Natural killer cell treated with Interleukin-12 subunit alpha and Interleukin-12 subunit beta and Interleukin-15 and Interleukin-18, amount 100 ng/mL, for 72 hours (primary cell): ENCODE data around the gene FGFBP1. TPM values are rescaled to one million over a fixed set of nuclear protein-coding genes. Genes with fewer than 3 reads are reported as not detected.

Experiments
- ATAC-seq, 2 donors: fragments of 150-1000 bp; cut with Tn5 transposase in 1 of 2; sonication (Bioruptor Pico), chemical (Tn5 transposase) in 1 of 2; 2 replicates each; pipeline ENCODE4 v1.10.0; 2021
- DNase-seq: peaks from one replicate; pipeline ENCODE4 v3.0.0; 2022; ENCODE audit warnings: low spot score
- H3K27ac Mint-ChIP-seq, 2 donors: 1 replicate in 1 of 2; 2 replicates in 1 of 2; pipeline ENCODE4 v1.8.0; 2022; ENCODE audit warnings: mixed read lengths in 2 of 2, mild to moderate bottlenecking in 1 of 2, moderate library complexity in 1 of 2
- H3K27me3 Mint-ChIP-seq, 2 donors: 1 replicate in 1 of 2; 2 replicates in 1 of 2; pipeline ENCODE4 v1.8.0; 2022; ENCODE audit warnings: mixed read lengths in 2 of 2
- H3K36me3 Mint-ChIP-seq: one replicate; pipeline ENCODE4 v1.8.0; 2022; ENCODE audit warnings: mixed read lengths
- H3K4me1 Mint-ChIP-seq, 2 donors: 1 replicate in 1 of 2; 2 replicates in 1 of 2; pipeline ENCODE4 v1.8.0; 2022; ENCODE audit warnings: low read depth in 2 of 2, mixed read lengths in 2 of 2, mild to moderate bottlenecking in 1 of 2
- H3K4me3 Mint-ChIP-seq: one replicate; pipeline ENCODE4 v1.8.0; 2022; ENCODE audit warnings: mixed read lengths
- H3K9me3 Mint-ChIP-seq: 2 replicates; pipeline ENCODE4 v1.8.0; 2022; ENCODE audit warnings: mixed read lengths
- total RNA-seq, 2 donors: library from RNA; stranded (reverse); gene quantifications; one replicate each; pipeline ENCODE4 v1.2.3, GENCODE V29; 2022

Gene FGFBP1
- total RNA-seq, 2 donors from 2014 or later: not detected

GRCh38 chr4:15894921-15895916 lies 43.3 kb downstream of the FGFBP1 start:
- Mint-ChIP-seq H3K27me3 (peaks cover 3 to 11% of the 10 kb centered on the region in 2 donors), H3K4me3 (no peak overlapping the region), H3K27ac (no peak overlapping the region), H3K36me3 (no peaks in the 10 kb centered on the region), H3K4me1 (peaks cover 0 to 7% of the 10 kb centered on the region in 2 donors), H3K9me3 (peaks cover 3% of the 10 kb centered on the region)
- no peak for DNase-seq
- peak in 1 of 2 donors; percentile 76 for ATAC-seq

- no peak overlapping the region for H3K27ac Mint-ChIP-seq
- no peaks in the 10 kb centered on the region for H3K36me3 Mint-ChIP-seq
- ATAC-seq (no peak), DNase-seq (no peak)
- peaks cover 0 to 7% of the 10 kb centered on the region in 2 donors for H3K4me1 Mint-ChIP-seq
- no peak overlapping the region for H3K4me3 Mint-ChIP-seq
- H3K27me3 Mint-ChIP-seq: peaks cover 3 to 7% of the 10 kb centered on the region in 2 donors
- peaks cover 3% of the 10 kb centered on the region for H3K9me3 Mint-ChIP-seq
Observed at GRCh38 chr4:15894393-15894792, 44.1 kb downstream of the FGFBP1 start.

- no peaks in the 10 kb centered on the region for H3K36me3 Mint-ChIP-seq
- H3K27me3 Mint-ChIP-seq: peaks cover 2 to 3% of the 10 kb centered on the region in 2 donors
- H3K27ac Mint-ChIP-seq: no peak overlapping the region
- peaks cover 2% of the 10 kb centered on the region for H3K9me3 Mint-ChIP-seq
- peaks cover 0 to 7% of the 10 kb centered on the region in 2 donors for H3K4me1 Mint-ChIP-seq
- peak in 1 of 2 donors; percentile 15 for ATAC-seq
- DNase-seq: no peak
- no peak overlapping the region for H3K4me3 Mint-ChIP-seq
Observed at GRCh38 chr4:15893962-15894361, 44.6 kb downstream of the FGFBP1 start.

- no peaks in the 10 kb centered on the region for H3K9me3 Mint-ChIP-seq
- DNase-seq (no peak), ATAC-seq (no peak)
- no peaks in the 10 kb centered on the region for H3K27me3 Mint-ChIP-seq
- no peak overlapping the region for H3K4me3 Mint-ChIP-seq
- no peaks in the 10 kb centered on the region for H3K36me3 Mint-ChIP-seq
- peaks cover 0 to 5% of the 10 kb centered on the region in 2 donors for H3K4me1 Mint-ChIP-seq
- H3K27ac Mint-ChIP-seq: no peak overlapping the region
Observed at GRCh38 chr4:15891312-15891711, 47.2 kb downstream of the FGFBP1 start.

DNA sequence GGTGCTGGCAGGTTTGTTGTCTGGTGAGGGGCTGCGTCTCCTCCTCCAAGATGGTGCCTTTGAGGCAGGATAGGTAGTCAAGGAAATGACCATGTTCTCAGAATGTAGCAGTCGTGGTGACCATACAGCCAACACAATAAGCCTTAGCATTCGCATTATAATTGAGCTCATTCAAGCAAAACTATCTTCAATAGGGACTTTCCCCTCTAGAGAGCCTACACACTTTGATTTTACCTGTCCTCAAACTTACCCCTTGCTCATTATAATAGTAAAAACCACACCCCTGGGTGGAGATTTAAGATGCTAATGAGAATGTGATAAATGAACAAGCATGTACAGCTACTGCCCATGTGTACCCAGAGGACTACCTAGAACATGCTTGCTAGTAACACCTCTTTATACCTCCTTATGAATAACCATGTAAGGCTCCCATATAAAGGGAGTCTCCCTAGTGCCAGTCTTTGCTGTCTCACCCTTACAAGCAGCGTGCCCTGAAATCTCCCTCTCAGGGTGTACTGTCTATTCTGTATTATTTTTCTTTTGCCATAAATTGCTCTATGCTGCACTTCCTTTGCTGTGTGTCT lies 48.2 kb downstream of the FGFBP1 start:
- Mint-ChIP-seq H3K36me3 (no peaks in the 10 kb centered on the region), H3K4me1 (peaks cover 0 to 5% of the 10 kb centered on the region in 2 donors), H3K27ac (no peak overlapping the region), H3K4me3 (no peak overlapping the region), H3K9me3 (no peaks in the 10 kb centered on the region), H3K27me3 (no peaks in the 10 kb centered on the region)
- ATAC-seq (no peak), DNase-seq (no peak)

DNA sequence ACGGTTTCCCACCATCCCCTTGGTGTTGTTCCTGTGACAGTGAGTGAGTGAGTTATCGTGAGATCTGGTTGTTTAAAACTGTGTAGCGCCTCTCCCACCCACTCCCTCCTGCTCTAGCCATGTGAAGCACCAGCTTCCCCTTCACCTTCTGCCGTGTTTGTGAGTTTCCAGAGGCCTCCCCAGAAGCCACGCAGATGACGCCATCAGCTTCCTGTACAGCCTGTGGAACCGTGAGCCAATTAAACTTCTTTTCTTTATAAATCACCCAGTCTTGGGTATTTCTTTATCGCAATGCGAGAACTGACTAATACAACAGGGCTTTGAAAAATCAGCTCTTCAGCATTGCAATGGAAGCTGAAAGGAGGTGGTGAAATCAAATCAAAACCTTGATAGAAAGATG lies 50.0 kb downstream of the FGFBP1 start:
- Mint-ChIP-seq H3K27me3 (no peaks in the 10 kb centered on the region), H3K4me1 (peaks cover 5 to 6% of the 10 kb centered on the region in 2 donors), H3K9me3 (no peaks in the 10 kb centered on the region), H3K36me3 (no peaks in the 10 kb centered on the region), H3K4me3 (no peak overlapping the region), H3K27ac (no peak overlapping the region)
- DNase-seq (no peak), ATAC-seq (peak in 1 of 2 donors; percentile 57)

Other genes starting within 250 kb of the FGFBP1 start
- gene BST1, start 235.7 kb downstream of the FGFBP1 start, total RNA-seq: 1 to 10 TPM in 1 of 2 donors, under 1 TPM in 1; 0.39 to 1.5 TPM
- 100 to 1,000 TPM in 1 of 2 donors, 10 to 100 TPM in 1; 94.7 to 179 TPM for gene CD38, start 160.4 kb downstream of the FGFBP1 start, total RNA-seq
- gene FGFBP2, start 24.4 kb upstream of the FGFBP1 start, total RNA-seq: 10 to 100 TPM in 1 of 2 donors, 1 to 10 TPM in 1; 5.1 to 12.4 TPM
- gene PROM1, start 145.3 kb upstream of the FGFBP1 start, total RNA-seq: under 1 TPM; 0.24 to 0.92 TPM